ENCODE data around the gene GABRD. TPM values are rescaled to one million over a fixed set of nuclear protein-coding genes. Genes with fewer than 3 reads are reported as not detected.

Gene GABRD
- total RNA-seq, 3 donors from 2014 or later (not counting 1 experiment from before 2014, with no cell fraction given): 0.19 to 0.33 TPM; not detected in 1

GRCh38 chr1:2047749-2048729 lies 28.9 kb downstream of the GABRD start:
- peaks cover 5 to 25% of the 10 kb centered on the region in 2 donors for H3K27me3 Mint-ChIP-seq (ENCODE audit: low read depth in 2 of 2)
- Histone ChIP-seq H3K4me3 (ENCODE audit: low read length) (no peak overlapping the region), H3K4me1 (ENCODE audit: control insufficient read depth, insufficient read depth, low read length) (peaks cover 35% of the 10 kb centered on the region), H3K27me3 (ENCODE audit: control insufficient read depth, insufficient read depth, low read length) (peaks cover 17% of the 10 kb centered on the region), H3K36me3 (ENCODE audit: control insufficient read depth, insufficient read depth, low read length) (no peaks in the 10 kb centered on the region), H3K9me3 (ENCODE audit: control insufficient read depth, insufficient read depth, low read length) (no peaks in the 10 kb centered on the region), H3K27ac (ENCODE audit: low read length) (no peak overlapping the region)
- H3K4me3 Mint-ChIP-seq: peak overlapping the region; percentile 89
- no peaks in the 10 kb centered on the region for H3K36me3 Mint-ChIP-seq
- intact Hi-C loops (cut with micrococcal nuclease): loop anchor here (5.0 kb wide), 1 partner anchor 106 kb away; no protein-coding TSS in a partner anchor
- WGBS (ENCODE audit: insufficient coverage): 76% methylated on average over 25 of the region's 25 CpGs
- TF ChIP-seq, protein P1, sequence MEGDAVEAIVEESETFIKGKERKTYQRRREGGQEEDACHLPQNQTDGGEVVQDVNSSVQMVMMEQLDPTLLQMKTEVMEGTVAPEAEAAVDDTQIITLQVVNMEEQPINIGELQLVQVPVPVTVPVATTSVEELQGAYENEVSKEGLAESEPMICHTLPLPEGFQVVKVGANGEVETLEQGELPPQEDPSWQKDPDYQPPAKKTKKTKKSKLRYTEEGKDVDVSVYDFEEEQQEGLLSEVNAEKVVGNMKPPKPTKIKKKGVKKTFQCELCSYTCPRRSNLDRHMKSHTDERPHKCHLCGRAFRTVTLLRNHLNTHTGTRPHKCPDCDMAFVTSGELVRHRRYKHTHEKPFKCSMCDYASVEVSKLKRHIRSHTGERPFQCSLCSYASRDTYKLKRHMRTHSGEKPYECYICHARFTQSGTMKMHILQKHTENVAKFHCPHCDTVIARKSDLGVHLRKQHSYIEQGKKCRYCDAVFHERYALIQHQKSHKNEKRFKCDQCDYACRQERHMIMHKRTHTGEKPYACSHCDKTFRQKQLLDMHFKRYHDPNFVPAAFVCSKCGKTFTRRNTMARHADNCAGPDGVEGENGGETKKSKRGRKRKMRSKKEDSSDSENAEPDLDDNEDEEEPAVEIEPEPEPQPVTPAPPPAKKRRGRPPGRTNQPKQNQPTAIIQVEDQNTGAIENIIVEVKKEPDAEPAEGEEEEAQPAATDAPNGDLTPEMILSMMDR (IDR thresholded peaks at IDR 0.05): no peak
- H3K27ac Mint-ChIP-seq: peak overlapping the region in 1 of 2 donors; percentile 88
- H3K9me3 Mint-ChIP-seq: no peaks in the 10 kb centered on the region
- no peak for DNase-seq
- ATAC-seq: no peak
- H3K4me1 Mint-ChIP-seq: peaks cover 18 to 36% of the 10 kb centered on the region in 2 donors

- DNase-seq: peak in 1 of 2 donors; percentile 29
- H3K4me3 Mint-ChIP-seq: peak overlapping the region; percentile 89
- H3K27me3 Mint-ChIP-seq (ENCODE audit: low read depth in 2 of 2): peaks cover 5 to 21% of the 10 kb centered on the region in 2 donors
- no peaks in the 10 kb centered on the region for H3K36me3 ChIP-seq (ENCODE audit: control insufficient read depth, insufficient read depth, low read length)
- TF ChIP-seq, protein P1 (IDR thresholded peaks at IDR 0.05): no peak
- H3K9me3 ChIP-seq (ENCODE audit: control insufficient read depth, insufficient read depth, low read length): no peaks in the 10 kb centered on the region
- peaks cover 35% of the 10 kb centered on the region for H3K4me1 ChIP-seq (ENCODE audit: control insufficient read depth, insufficient read depth, low read length)
- peak overlapping the region; percentile 66 for H3K4me3 ChIP-seq (ENCODE audit: low read length)
- peak overlapping the region; percentile 8 for H3K27ac ChIP-seq (ENCODE audit: low read length)
- ATAC-seq: no peak
- no peaks in the 10 kb centered on the region for H3K9me3 Mint-ChIP-seq
- peaks cover 17% of the 10 kb centered on the region for H3K27me3 ChIP-seq (ENCODE audit: control insufficient read depth, insufficient read depth, low read length)
- WGBS (ENCODE audit: insufficient coverage): 31% methylated on average over 14 of the region's 14 CpGs
- peak overlapping the region in 1 of 2 donors; percentile 88 for H3K27ac Mint-ChIP-seq
- peaks cover 18 to 33% of the 10 kb centered on the region in 2 donors for H3K4me1 Mint-ChIP-seq
- H3K36me3 Mint-ChIP-seq: no peaks in the 10 kb centered on the region
- intact Hi-C loops (cut with micrococcal nuclease): loop anchor here (5.0 kb wide), 1 partner anchor 107 kb away; no protein-coding TSS in a partner anchor
Observed at GRCh38 chr1:2049225-2049717, 30.1 kb downstream of the GABRD start.

DNA sequence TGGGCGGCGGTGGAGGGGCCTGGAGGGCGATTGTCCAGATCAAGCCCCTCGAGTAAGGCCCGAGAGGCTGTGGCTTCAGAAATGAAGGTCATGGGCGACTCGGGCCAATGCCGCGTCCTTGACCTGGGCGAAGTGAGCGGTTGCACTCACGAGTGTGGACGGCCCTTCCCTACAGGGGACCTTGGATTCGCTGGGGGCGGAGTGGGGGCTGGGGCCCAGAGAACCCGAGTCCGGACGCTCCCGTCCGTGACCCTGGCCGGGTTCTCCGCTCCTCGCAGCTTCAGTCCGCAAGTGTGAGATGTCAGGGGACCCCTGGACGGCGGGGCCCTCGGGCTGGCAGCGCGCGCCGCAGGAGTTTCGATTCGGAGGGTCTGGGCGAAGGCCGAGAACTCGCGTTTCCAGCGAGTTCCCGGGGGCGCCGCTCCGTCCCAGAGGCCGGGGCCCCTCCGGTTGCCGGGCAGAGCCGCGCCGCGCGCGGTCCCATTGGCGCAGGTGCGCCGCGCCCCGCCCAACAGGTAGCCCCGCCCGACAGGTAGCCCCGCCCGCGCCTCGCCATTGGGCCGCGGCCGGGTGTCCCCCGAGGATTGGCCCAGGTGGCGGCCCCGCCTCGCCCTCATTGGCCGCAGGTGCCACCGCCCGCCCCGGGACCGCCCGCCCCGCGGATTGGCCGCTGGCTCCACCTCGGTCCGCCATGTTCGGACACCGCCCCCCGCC lies 30.7 kb downstream of the GABRD start, which contains the start of gene PRKCZ:
Gene PRKCZ (plus strand): TSS at position 694 of the 714 bp plus-strand sequence. CDS start 220 bp downstream, outside the sequence.
- no peaks in the 10 kb centered on the region for H3K9me3 ChIP-seq (ENCODE audit: control insufficient read depth, insufficient read depth, low read length)
- peaks cover 17% of the 10 kb centered on the region for H3K27me3 ChIP-seq (ENCODE audit: control insufficient read depth, insufficient read depth, low read length)
- Mint-ChIP-seq H3K36me3 (no peaks in the 10 kb centered on the region), H3K27ac (peak within 1 kb of the TSS in 1 of 2 donors; percentile 88), H3K9me3 (no peaks in the 10 kb centered on the region), H3K4me1 (peaks cover 18 to 33% of the 10 kb centered on the region in 2 donors), H3K27me3 (ENCODE audit: low read depth in 2 of 2) (peaks cover 5 to 21% of the 10 kb centered on the region in 2 donors), H3K4me3 (peak within 1 kb of the TSS; percentile 89)
- H3K27ac ChIP-seq (ENCODE audit: low read length): peak within 1 kb of the TSS; percentile 8
- no peaks in the 10 kb centered on the region for H3K36me3 ChIP-seq (ENCODE audit: control insufficient read depth, insufficient read depth, low read length)
- ATAC-seq (peak; percentile 95 to 98 (median 96)), DNase-seq (peak; percentile 91 to 95)
- H3K4me3 ChIP-seq (ENCODE audit: low read length): peak within 1 kb of the TSS; percentile 66
- TF ChIP-seq, protein P1 (IDR thresholded peaks at IDR 0.05): no peak
- intact Hi-C loops (cut with micrococcal nuclease): loop anchor here (5.0 kb wide), 1 partner anchor 108 kb away; no protein-coding TSS in a partner anchor
- peaks cover 31% of the 10 kb centered on the region for H3K4me1 ChIP-seq (ENCODE audit: control insufficient read depth, insufficient read depth, low read length)
- 1% methylated on average over 83 of the region's 83 CpGs for WGBS (ENCODE audit: insufficient coverage)

All from natural killer cell (primary cell).